GM23338 (cell line): ENCODE measurements around the gene C4orf33. TPM values are rescaled to one million over a fixed set of nuclear protein-coding genes. Genes with fewer than 3 reads are reported as not detected.

Source experiments
- ATAC-seq: fragments of 200-7000 bp; cut with Tn5 transposase; 3 replicates; pipeline ENCODE4 v1.9.1; 2020
- DNase-seq: peaks from one replicate; pipeline ENCODE4 v3.0.0-alpha.2; 2015; ENCODE audit warnings: low spot score
- H2AFZ ChIP-seq: fragments of 200-600 bp; sonication (generic); 2 replicates; pipeline ENCODE4 v1.8.0; 2016; ENCODE audit warnings: antibody characterized with exemption, mild to moderate bottlenecking, moderate library complexity
- H3F3A ChIP-seq: fragments of 200-600 bp; sonication (generic); replicated peaks from 2 replicates; pipeline ENCODE4 v1.8.0; 2017; ENCODE audit warnings: antibody characterized with exemption, mixed run types, low read depth
- H3K27ac ChIP-seq: fragments of 200-600 bp; sonication (generic); 2 replicates; pipeline ENCODE4 v1.6.1; 2016; ENCODE audit warnings: low read depth
- H3K27me3 ChIP-seq: fragments of 200-600 bp; sonication (generic); 2 replicates; pipeline ENCODE4 v1.8.0; 2016; ENCODE audit warnings: mild to moderate bottlenecking, mixed run types, moderate library complexity; ENCODE audit not compliant: insufficient read depth
- H3K36me3 ChIP-seq: fragments of 200-600 bp; sonication (generic); 2 replicates; pipeline ENCODE4 v1.8.0; 2016; ENCODE audit warnings: mild to moderate bottlenecking; ENCODE audit not compliant: insufficient read depth
- H3K4me1 ChIP-seq: fragments of 200-600 bp; sonication (generic); 2 replicates; pipeline ENCODE4 v1.8.0; 2016; ENCODE audit warnings: mild to moderate bottlenecking, moderate library complexity; ENCODE audit not compliant: insufficient read depth
- H3K4me2 ChIP-seq: fragments of 200-600 bp; sonication (generic); 2 replicates; pipeline ENCODE4 v1.7.1; 2017; ENCODE audit warnings: mixed run types
- H3K4me3 ChIP-seq: fragments of 200-600 bp; sonication (generic); 2 replicates; pipeline ENCODE4 v1.6.1; 2016; ENCODE audit warnings: mixed run types
- H3K79me2 ChIP-seq: fragments of 200-600 bp; sonication (generic); replicated peaks from 2 replicates; pipeline ENCODE4 v1.8.0; 2017; ENCODE audit warnings: mild to moderate bottlenecking; ENCODE audit not compliant: insufficient read depth
- H3K9me2 ChIP-seq: fragments of 200-600 bp; sonication (generic); 2 replicates; pipeline ENCODE4 v1.8.0; 2017; ENCODE audit not compliant: insufficient read depth
- H4K20me1 ChIP-seq: fragments of 200-600 bp; sonication (generic); replicated peaks from 2 replicates; pipeline ENCODE4 v1.8.0; 2017; ENCODE audit warnings: mild to moderate bottlenecking; ENCODE audit not compliant: insufficient read depth
- H3K27ac Mint-ChIP-seq: 2 replicates; pipeline ENCODE4 v1.8.0; 2020; ENCODE audit warnings: inconsistent platforms, mild to moderate bottlenecking, moderate library complexity, mixed read lengths
- H3K27me3 Mint-ChIP-seq: 3 replicates; pipeline ENCODE4 v1.8.0; 2022; ENCODE audit warnings: low read depth, mild to moderate bottlenecking, moderate library complexity, mixed read lengths, inconsistent platforms; ENCODE audit not compliant: insufficient read depth, poor library complexity
- H3K36me3 Mint-ChIP-seq: 3 replicates; pipeline ENCODE4 v1.8.0; 2021; ENCODE audit warnings: low read depth, mild to moderate bottlenecking, inconsistent platforms, moderate library complexity, mixed read lengths
- H3K4me1 Mint-ChIP-seq: 3 replicates; pipeline ENCODE4 v1.8.0; 2020; ENCODE audit warnings: mild to moderate bottlenecking, inconsistent platforms, mixed read lengths
- H3K4me3 Mint-ChIP-seq: 3 replicates; pipeline ENCODE4 v1.8.0; 2021; ENCODE audit warnings: moderate library complexity, mild to moderate bottlenecking, inconsistent platforms, mixed read lengths
- H3K9me3 Mint-ChIP-seq: 3 replicates; pipeline ENCODE4 v1.8.0; 2020; ENCODE audit warnings: moderate library complexity, mild to moderate bottlenecking, inconsistent platforms, mixed read lengths
- CTCF ChIP-seq, 2 experiments: fragments of 200-600 bp in 1 of 2; sonication (generic) in 1 of 2; conservative IDR thresholded peaks; 2 replicates each; pipeline versions ENCODE4 v1.5.1 to v1.6.1; 2016 to 2017; ENCODE audit warnings: antibody characterized with exemption in 2 of 2, low read depth in 2 of 2, mild to moderate bottlenecking in 2 of 2, moderate library complexity in 1 of 2
- ETS1 ChIP-seq: IDR thresholded peaks from 2 replicates; pipeline ENCODE4 v1.6.1; 2016; ENCODE audit warnings: antibody characterized with exemption
- EZH2phosphoT487 ChIP-seq: fragments of 200-600 bp; sonication (generic); IDR thresholded peaks from one replicate; pipeline ENCODE4 v1.8.1; 2018; ENCODE audit warnings: antibody characterized with exemption; ENCODE audit not compliant: unreplicated experiment
- JUNB ChIP-seq: IDR thresholded peaks from one replicate; pipeline ENCODE4 v1.6.1; 2016; ENCODE audit warnings: antibody characterized with exemption; ENCODE audit not compliant: unreplicated experiment
- NANOG ChIP-seq: IDR thresholded peaks from 2 replicates; pipeline ENCODE4 v1.6.1; 2016; ENCODE audit warnings: antibody characterized with exemption, borderline replicate concordance
- REST ChIP-seq: IDR thresholded peaks from one replicate; pipeline ENCODE4 v1.6.1; 2018; ENCODE audit warnings: antibody characterized with exemption; ENCODE audit not compliant: unreplicated experiment
- STAT1 ChIP-seq: IDR thresholded peaks from one replicate; pipeline ENCODE4 v1.6.1; 2016; ENCODE audit warnings: antibody characterized with exemption; ENCODE audit not compliant: unreplicated experiment
- ZNF462 ChIP-seq: fragments of 250-450 bp; sonication (Bioruptor Pico); IDR thresholded peaks from 2 replicates; pipeline ENCODE4 v1.5.0; 2020; ENCODE audit warnings: mild to moderate bottlenecking, moderate library complexity
- polyA plus RNA-seq: library from polyadenylated mRNA; unstranded; fragments of >200 nt; fragmentation: Nextera tagmentation; extraction: Ambion mirVana; gene quantifications from 2 replicates; pipeline ENCODE4 v1.2.1, GENCODE V29; 2016
- total RNA-seq: library from RNA; depleted of rRNA; stranded (reverse); fragments of >200 nt; shearing (Covaris generic); gene quantifications from 2 replicates; pipeline ENCODE4 v1.2.3, GENCODE V29; 2014

The C4orf33 gene
- total and polyA plus RNA-seq, 2 experiments from 2014 or later, result 4.4 to 4.7 TPM

- H3K4me2 ChIP-seq, result no peak overlapping the region
- no peak overlapping the region for H3K4me3 ChIP-seq
- Mint-ChIP-seq H3K36me3 (no peaks in the 10 kb centered on the region), H3K27ac (no peak overlapping the region), H3K9me3 (no peaks in the 10 kb centered on the region), H3K4me1 (peaks cover 7% of the 10 kb centered on the region; the same call in 1 of the 3 replicates), H3K27me3 (no peaks in the 10 kb centered on the region), H3K4me3 (no peak overlapping the region)
- H3K27me3 ChIP-seq, result no peaks in the 10 kb centered on the region
- ATAC-seq (no peak), DNase-seq (no peak)
- H3K27ac ChIP-seq, result no peak overlapping the region
- no peaks in the 10 kb centered on the region for H3K4me1 ChIP-seq
- no peak overlapping the region for H2AFZ ChIP-seq
- H3K36me3 ChIP-seq, result no peaks in the 10 kb centered on the region
- TF ChIP-seq NANOG (no peak), REST (no peak), STAT1 (no peak)
- no peaks in the 10 kb centered on the region for H3F3A ChIP-seq
- H3K79me2 ChIP-seq, result no peaks in the 10 kb centered on the region
- no peaks in the 10 kb centered on the region for H3K9me2 ChIP-seq
- no peaks in the 10 kb centered on the region for H4K20me1 ChIP-seq
These were observed 47.4 kb downstream of the C4orf33 start for GRCh38 chr4:129143359-129143758.

GRCh38 chr4:129144755-129145206, 48.8 kb downstream of the C4orf33 start:
- no peaks in the 10 kb centered on the region for H3K27me3 ChIP-seq
- H3K79me2 ChIP-seq, result no peaks in the 10 kb centered on the region
- H2AFZ ChIP-seq, result peak overlapping the region; percentile 86
- no peaks in the 10 kb centered on the region for H3K4me1 ChIP-seq
- no peak overlapping the region for H3K4me3 ChIP-seq
- ATAC-seq (peak; percentile 65), DNase-seq (no peak)
- no peak overlapping the region for H3K27ac ChIP-seq
- no peaks in the 10 kb centered on the region for H3K36me3 ChIP-seq
- H3K9me3 Mint-ChIP-seq, result no peaks in the 10 kb centered on the region
- no peak overlapping the region for H3K4me3 Mint-ChIP-seq
- no peaks in the 10 kb centered on the region for H3K27me3 Mint-ChIP-seq
- no peaks in the 10 kb centered on the region for H3K36me3 Mint-ChIP-seq
- H3F3A ChIP-seq, result no peaks in the 10 kb centered on the region
- H3K9me2 ChIP-seq, result no peaks in the 10 kb centered on the region
- no peaks in the 10 kb centered on the region for H4K20me1 ChIP-seq
- no peak overlapping the region for H3K4me2 ChIP-seq
- H3K4me1 Mint-ChIP-seq, result peaks cover 4% of the 10 kb centered on the region; the same call in 1 of the 3 replicates
- no peak overlapping the region for H3K27ac Mint-ChIP-seq
- no peak for TF ChIP-seq CTCF (conservative IDR thresholded peaks at IDR 0.05; ENCODE audit: low read depth in 2 of 2)
- TF ChIP-seq ETS1, result no peak
- no peak for TF ChIP-seq EZH2phosphoT487
- TF ChIP-seq JUNB, result no peak
- TF ChIP-seq ZNF462 (CRISPR knock-in tag), result no peak
- TF ChIP-seq STAT1, result no peak
